Type B pancreatic cell (in vitro differentiated cells): ENCODE results near the gene KLHL22. TPM values are rescaled to one million over a fixed set of nuclear protein-coding genes. Genes with fewer than 3 reads are reported as not detected.

Source experiments
- DNase-seq: peaks from one replicate; pipeline ENCODE4 v3.0.0; 2021; ENCODE audit warnings: mixed read lengths; ENCODE audit not compliant: unreplicated experiment; ENCODE audit errors: extremely low spot score
- H3K27ac Mint-ChIP-seq: 2 replicates; pipeline ENCODE4 v1.8.0; 2021; ENCODE audit warnings: mild to moderate bottlenecking, mixed read lengths
- H3K27me3 Mint-ChIP-seq: 2 replicates; pipeline ENCODE4 v1.8.0; 2021; ENCODE audit warnings: mixed read lengths
- H3K36me3 Mint-ChIP-seq: 2 replicates; pipeline ENCODE4 v1.8.0; 2021; ENCODE audit warnings: mixed read lengths
- H3K4me1 Mint-ChIP-seq: one replicate; pipeline ENCODE4 v1.8.0; 2021; ENCODE audit warnings: mixed read lengths; ENCODE audit not compliant: unreplicated experiment
- H3K4me3 Mint-ChIP-seq: 2 replicates; pipeline ENCODE4 v1.8.0; 2021; ENCODE audit warnings: mild to moderate bottlenecking, mixed read lengths
- H3K9me3 Mint-ChIP-seq: 2 replicates; pipeline ENCODE4 v1.8.0; 2021; ENCODE audit warnings: mixed read lengths
- CTCF ChIP-seq: fragments of 200-600 bp; sonication (generic); conservative IDR thresholded peaks from 2 replicates; pipeline ENCODE4 v1.5.0; 2021; ENCODE audit warnings: antibody characterized with exemption, mild to moderate bottlenecking
- total RNA-seq: library from RNA; stranded (reverse); gene quantifications from 2 replicates; pipeline ENCODE4 v1.2.1, GENCODE V29; 2021; ENCODE audit warnings: low replicate concordance

KLHL22 gene
- total RNA-seq, 1 donor from 2014 or later: 38.8 TPM

- H3K36me3 Mint-ChIP-seq: peaks cover 19% of the 10 kb centered on the region
- no peaks in the 10 kb centered on the region for H3K27me3 Mint-ChIP-seq
- H3K9me3 Mint-ChIP-seq: no peaks in the 10 kb centered on the region
- H3K27ac Mint-ChIP-seq: no peak overlapping the region
- DNase-seq: no peak
- peaks cover 19% of the 10 kb centered on the region for H3K4me1 Mint-ChIP-seq
- H3K4me3 Mint-ChIP-seq: no peak overlapping the region
- no peak for TF ChIP-seq CTCF
These were observed 37.0 kb downstream of the KLHL22 start for GRCh38 chr22:20458530-20459151.

GRCh38 chr22:20457506-20458240 lies 37.9 kb downstream of the KLHL22 start:
- Mint-ChIP-seq H3K9me3 (no peaks in the 10 kb centered on the region), H3K4me1 (peaks cover 19% of the 10 kb centered on the region), H3K4me3 (no peak overlapping the region), H3K27me3 (no peaks in the 10 kb centered on the region), H3K36me3 (peaks cover 19% of the 10 kb centered on the region), H3K27ac (no peak overlapping the region)
- no peak for DNase-seq
- TF ChIP-seq CTCF: no peak

GRCh38 chr22:20456722-20457076 lies 38.9 kb downstream of the KLHL22 start:
- peaks cover 23% of the 10 kb centered on the region for H3K36me3 Mint-ChIP-seq
- no peak for DNase-seq
- no peak for TF ChIP-seq CTCF
- peaks cover 19% of the 10 kb centered on the region for H3K4me1 Mint-ChIP-seq
- H3K27ac Mint-ChIP-seq: peak overlapping the region; percentile 85
- no peaks in the 10 kb centered on the region for H3K27me3 Mint-ChIP-seq
- no peak overlapping the region for H3K4me3 Mint-ChIP-seq
- no peaks in the 10 kb centered on the region for H3K9me3 Mint-ChIP-seq

GRCh38 chr22:20456064-20456721 lies 39.4 kb downstream of the KLHL22 start:
- Mint-ChIP-seq H3K4me1 (peaks cover 19% of the 10 kb centered on the region), H3K27ac (peak overlapping the region; percentile 85), H3K36me3 (peaks cover 23% of the 10 kb centered on the region), H3K9me3 (no peaks in the 10 kb centered on the region), H3K4me3 (no peak overlapping the region), H3K27me3 (no peaks in the 10 kb centered on the region)
- DNase-seq: peak; percentile 87
- TF ChIP-seq CTCF: peak; percentile 94

- no peak for DNase-seq
- Mint-ChIP-seq H3K9me3 (no peaks in the 10 kb centered on the region), H3K27me3 (no peaks in the 10 kb centered on the region), H3K27ac (no peak overlapping the region), H3K4me3 (no peak overlapping the region), H3K36me3 (peaks cover 19% of the 10 kb centered on the region), H3K4me1 (peaks cover 19% of the 10 kb centered on the region)
- no peak for TF ChIP-seq CTCF
These were observed 39.9 kb downstream of the KLHL22 start for GRCh38 chr22:20455709-20456063.
